GM12875 (cell line): Measurements from ENCODE around the gene ZNF143.
A peak's percentile ranks its signal among the peaks of the same experiment; 100 is the strongest.

Source experiments
- H3K4me3 ChIP-seq: one replicate; pipeline ENCODE4 v1.5.1; 2011; ENCODE audit warnings: low read depth, low read length, control low read depth
- CTCF ChIP-seq: IDR thresholded peaks from 2 replicates; pipeline ENCODE4 v1.5.1; 2011; ENCODE audit warnings: low read depth, mild to moderate bottlenecking, control low read depth, inconsistent platforms, low read length, moderate library complexity, borderline replicate concordance; ENCODE audit not compliant: insufficient read depth

ZNF143 gene

GRCh38 chr11:9459667-9460321, 1.0 kb upstream of the ZNF143 start:
- H3K4me3 ChIP-seq: peak overlapping the region; percentile 100
- no peak for TF ChIP-seq CTCF

GRCh38 chr11:9461063-9461759, 399 bp downstream of the ZNF143 start:
- peak overlapping the region; percentile 73 for H3K4me3 ChIP-seq
- no peak for TF ChIP-seq CTCF

- H3K4me3 ChIP-seq: peak overlapping the region; percentile 73
- TF ChIP-seq CTCF: no peak
Measured at GRCh38 chr11:9461760-9462134, 935 bp downstream of the ZNF143 start.

- TF ChIP-seq CTCF: no peak
- H3K4me3 ChIP-seq: peak overlapping the region; percentile 73
Measured at GRCh38 chr11:9462172-9462799, 1.5 kb downstream of the ZNF143 start.

- TF ChIP-seq CTCF: no peak
- no peak overlapping the region for H3K4me3 ChIP-seq
Measured at GRCh38 chr11:9462806-9463537, 2.2 kb downstream of the ZNF143 start.

GRCh38 chr11:9470765-9471164, 10.0 kb downstream of the ZNF143 start:
- no peak for TF ChIP-seq CTCF
- no peak overlapping the region for H3K4me3 ChIP-seq
